Measurements from ENCODE around the gene LHX8.

Gene LHX8

GRCh38 chr1:75203415-75204277 lies 69.5 kb downstream of the LHX8 start:
- TF ChIP-seq TAF1 (IDR thresholded peaks at IDR 0.05; ENCODE audit: borderline replicate concordance, insufficient read depth, low read length) = no peak

- TF ChIP-seq REST (IDR thresholded peaks at IDR 0.05; ENCODE audit: insufficient read depth in 1 of 2, low read depth in 2 of 2, low read length in 2 of 2) = no peak
Measured at GRCh38 chr1:75208862-75209261, 74.7 kb downstream of the LHX8 start.

Measured in PFSK-1 (cell line).